ENCODE measurements around the gene EXOC3L2.

DNA sequence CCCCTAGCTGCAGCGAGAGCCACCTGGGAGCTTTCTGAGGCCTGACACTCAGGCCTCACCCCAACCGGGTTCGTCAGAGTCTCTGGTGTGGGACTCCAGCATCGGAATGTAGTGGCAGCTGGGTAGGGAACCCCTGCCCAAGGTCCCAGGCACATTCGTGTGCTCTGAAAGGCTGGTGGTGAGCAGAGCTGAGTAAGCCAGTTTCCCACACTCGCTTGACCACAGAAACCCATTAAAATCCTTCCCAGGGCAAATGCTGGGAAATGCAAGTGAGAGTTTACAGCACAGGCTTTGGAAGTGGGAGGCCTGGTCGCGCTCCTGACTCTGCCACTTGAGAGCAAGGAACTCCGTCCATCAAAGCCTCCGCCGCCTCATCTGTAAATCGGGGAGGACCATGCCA lies 71.4 kb downstream of the EXOC3L2 start:
- TF ChIP-seq POLR2A (IDR thresholded peaks at IDR 0.05): no peak
- TF ChIP-seq, protein P1, sequence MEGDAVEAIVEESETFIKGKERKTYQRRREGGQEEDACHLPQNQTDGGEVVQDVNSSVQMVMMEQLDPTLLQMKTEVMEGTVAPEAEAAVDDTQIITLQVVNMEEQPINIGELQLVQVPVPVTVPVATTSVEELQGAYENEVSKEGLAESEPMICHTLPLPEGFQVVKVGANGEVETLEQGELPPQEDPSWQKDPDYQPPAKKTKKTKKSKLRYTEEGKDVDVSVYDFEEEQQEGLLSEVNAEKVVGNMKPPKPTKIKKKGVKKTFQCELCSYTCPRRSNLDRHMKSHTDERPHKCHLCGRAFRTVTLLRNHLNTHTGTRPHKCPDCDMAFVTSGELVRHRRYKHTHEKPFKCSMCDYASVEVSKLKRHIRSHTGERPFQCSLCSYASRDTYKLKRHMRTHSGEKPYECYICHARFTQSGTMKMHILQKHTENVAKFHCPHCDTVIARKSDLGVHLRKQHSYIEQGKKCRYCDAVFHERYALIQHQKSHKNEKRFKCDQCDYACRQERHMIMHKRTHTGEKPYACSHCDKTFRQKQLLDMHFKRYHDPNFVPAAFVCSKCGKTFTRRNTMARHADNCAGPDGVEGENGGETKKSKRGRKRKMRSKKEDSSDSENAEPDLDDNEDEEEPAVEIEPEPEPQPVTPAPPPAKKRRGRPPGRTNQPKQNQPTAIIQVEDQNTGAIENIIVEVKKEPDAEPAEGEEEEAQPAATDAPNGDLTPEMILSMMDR (IDR thresholded peaks at IDR 0.05): no peak
